Astrocyte (in vitro differentiated cells and primary cell): ENCODE results near the gene PIK3CD. TPM values are rescaled to one million over a fixed set of nuclear protein-coding genes. Genes with fewer than 3 reads are reported as not detected.

Source experiments
- DNase-seq: peaks from one replicate; pipeline ENCODE4 v3.0.0-alpha.2; 2010; ENCODE audit warnings: low read depth
- FAIRE-seq: peaks from 2 replicates; lab custom pipeline; 2011; peaks lifted over from hg19 to GRCh38; lab: Jason Lieb, UNC
- H2AFZ ChIP-seq: 2 replicates; pipeline ENCODE4 v1.6.0; 2012; ENCODE audit warnings: low read depth, low read length, inconsistent platforms
- H3K27ac ChIP-seq: 2 replicates; pipeline ENCODE4 v1.5.1; 2011; ENCODE audit warnings: low read depth, low read length, inconsistent platforms
- H3K27me3 ChIP-seq: 2 replicates; pipeline ENCODE4 v1.6.0; 2011; ENCODE audit warnings: low read length, inconsistent platforms; ENCODE audit not compliant: insufficient read depth
- H3K36me3 ChIP-seq: 2 replicates; pipeline ENCODE4 v1.5.1; 2011; ENCODE audit warnings: low read length, inconsistent platforms; ENCODE audit not compliant: insufficient read depth
- H3K4me1 ChIP-seq: 2 replicates; pipeline ENCODE4 v1.5.1; 2011; ENCODE audit warnings: low read length, inconsistent platforms; ENCODE audit not compliant: insufficient read depth
- H3K4me2 ChIP-seq: 2 replicates; pipeline ENCODE4 v1.6.0; 2012; ENCODE audit warnings: low read length, inconsistent platforms
- H3K4me3 ChIP-seq: 2 replicates; pipeline ENCODE4 v1.5.1; 2011; ENCODE audit warnings: low read depth, mild to moderate bottlenecking, low read length, inconsistent platforms; ENCODE audit not compliant: insufficient read depth
- H3K79me2 ChIP-seq: 2 replicates; pipeline ENCODE4 v1.6.0; 2012; ENCODE audit warnings: mild to moderate bottlenecking, low read length, inconsistent platforms; ENCODE audit not compliant: insufficient read depth
- H3K9ac ChIP-seq: 2 replicates; pipeline ENCODE4 v1.6.0; 2012; ENCODE audit warnings: mild to moderate bottlenecking, low read length, inconsistent platforms
- H3K9me3 ChIP-seq: 2 replicates; pipeline ENCODE4 v1.5.1; 2012; ENCODE audit warnings: low read depth, mild to moderate bottlenecking, low read length, inconsistent platforms; ENCODE audit not compliant: insufficient read depth
- H4K20me1 ChIP-seq: 2 replicates; pipeline ENCODE4 v1.6.0; 2012; ENCODE audit warnings: low read length, inconsistent platforms; ENCODE audit not compliant: insufficient read depth
- H3K27ac Mint-ChIP-seq: one replicate; pipeline ENCODE4 v1.8.0; 2021; ENCODE audit warnings: mild to moderate bottlenecking, mixed read lengths; ENCODE audit not compliant: unreplicated experiment
- H3K27me3 Mint-ChIP-seq: one replicate; pipeline ENCODE4 v1.8.0; 2021; ENCODE audit warnings: low read depth, mixed read lengths; ENCODE audit not compliant: unreplicated experiment
- H3K36me3 Mint-ChIP-seq: one replicate; pipeline ENCODE4 v1.8.0; 2021; ENCODE audit warnings: low read depth, mixed read lengths; ENCODE audit not compliant: unreplicated experiment
- H3K4me1 Mint-ChIP-seq: one replicate; pipeline ENCODE4 v1.8.0; 2021; ENCODE audit warnings: low read depth, mixed read lengths; ENCODE audit not compliant: unreplicated experiment
- H3K4me3 Mint-ChIP-seq: one replicate; pipeline ENCODE4 v1.8.0; 2021; ENCODE audit warnings: mild to moderate bottlenecking, moderate library complexity, mixed read lengths; ENCODE audit not compliant: unreplicated experiment
- H3K9me3 Mint-ChIP-seq: one replicate; pipeline ENCODE4 v1.8.0; 2021; ENCODE audit warnings: mild to moderate bottlenecking, mixed read lengths; ENCODE audit not compliant: unreplicated experiment
- EZH2 ChIP-seq: IDR thresholded peaks from 2 replicates; pipeline ENCODE4 v1.6.1; 2012; ENCODE audit warnings: mild to moderate bottlenecking, low read length, inconsistent platforms; ENCODE audit not compliant: insufficient read depth
- total RNA-seq: library from RNA; stranded (reverse); gene quantifications from 2 replicates; pipeline ENCODE4 v1.2.1, GENCODE V29; 2021
- TF ChIP-seq, protein P1 (sequence below): IDR thresholded peaks from 2 replicates; pipeline ENCODE4 v1.5.1; 2011; ENCODE audit warnings: low read depth, mild to moderate bottlenecking, inconsistent platforms, low read length, moderate library complexity; ENCODE audit not compliant: insufficient read depth

PIK3CD gene
- total RNA-seq, 1 donor from 2014 or later = 29.5 TPM

DNA sequence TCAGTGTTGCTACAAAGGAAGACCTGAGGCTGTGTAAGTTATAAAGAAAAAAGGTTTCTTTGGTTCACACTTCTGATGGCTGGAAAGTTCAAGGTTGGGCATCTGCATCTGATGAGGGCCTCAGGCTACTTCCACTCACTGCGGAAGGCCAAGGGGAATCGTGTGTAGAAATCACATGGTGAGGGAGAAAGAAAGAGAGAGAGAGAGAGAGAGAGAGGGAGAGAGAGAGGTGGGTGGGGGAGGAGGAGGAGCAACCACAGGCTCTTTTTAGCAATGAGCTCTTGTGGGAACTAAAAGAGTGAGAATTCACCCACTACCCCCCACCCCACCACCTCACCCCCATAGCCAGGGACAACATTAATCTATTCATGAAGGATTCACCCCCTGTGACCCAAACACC lies 112.4 kb downstream of the PIK3CD start:
- no peaks in the 10 kb centered on the region for H3K27me3 ChIP-seq
- no peak overlapping the region for H2AFZ ChIP-seq
- no peaks in the 10 kb centered on the region for H3K9me3 ChIP-seq
- no peak overlapping the region for H3K27ac ChIP-seq
- H3K4me2 ChIP-seq = no peak overlapping the region
- peaks cover under 1% of the 10 kb centered on the region for H4K20me1 ChIP-seq
- TF ChIP-seq, protein P1, sequence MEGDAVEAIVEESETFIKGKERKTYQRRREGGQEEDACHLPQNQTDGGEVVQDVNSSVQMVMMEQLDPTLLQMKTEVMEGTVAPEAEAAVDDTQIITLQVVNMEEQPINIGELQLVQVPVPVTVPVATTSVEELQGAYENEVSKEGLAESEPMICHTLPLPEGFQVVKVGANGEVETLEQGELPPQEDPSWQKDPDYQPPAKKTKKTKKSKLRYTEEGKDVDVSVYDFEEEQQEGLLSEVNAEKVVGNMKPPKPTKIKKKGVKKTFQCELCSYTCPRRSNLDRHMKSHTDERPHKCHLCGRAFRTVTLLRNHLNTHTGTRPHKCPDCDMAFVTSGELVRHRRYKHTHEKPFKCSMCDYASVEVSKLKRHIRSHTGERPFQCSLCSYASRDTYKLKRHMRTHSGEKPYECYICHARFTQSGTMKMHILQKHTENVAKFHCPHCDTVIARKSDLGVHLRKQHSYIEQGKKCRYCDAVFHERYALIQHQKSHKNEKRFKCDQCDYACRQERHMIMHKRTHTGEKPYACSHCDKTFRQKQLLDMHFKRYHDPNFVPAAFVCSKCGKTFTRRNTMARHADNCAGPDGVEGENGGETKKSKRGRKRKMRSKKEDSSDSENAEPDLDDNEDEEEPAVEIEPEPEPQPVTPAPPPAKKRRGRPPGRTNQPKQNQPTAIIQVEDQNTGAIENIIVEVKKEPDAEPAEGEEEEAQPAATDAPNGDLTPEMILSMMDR = no peak
- TF ChIP-seq EZH2 = no peak
- Mint-ChIP-seq H3K27me3 (no peaks in the 10 kb centered on the region), H3K27ac (no peak overlapping the region), H3K9me3 (no peaks in the 10 kb centered on the region), H3K4me1 (peaks cover 17% of the 10 kb centered on the region), H3K4me3 (no peak overlapping the region), H3K36me3 (peaks cover 18% of the 10 kb centered on the region)
- H3K79me2 ChIP-seq = peaks cover 37% of the 10 kb centered on the region
- FAIRE-seq (no peak), DNase-seq (no peak)
- peaks cover 14% of the 10 kb centered on the region for H3K4me1 ChIP-seq
- no peaks in the 10 kb centered on the region for H3K36me3 ChIP-seq
- H3K9ac ChIP-seq = no peak overlapping the region
- no peak overlapping the region for H3K4me3 ChIP-seq

DNA sequence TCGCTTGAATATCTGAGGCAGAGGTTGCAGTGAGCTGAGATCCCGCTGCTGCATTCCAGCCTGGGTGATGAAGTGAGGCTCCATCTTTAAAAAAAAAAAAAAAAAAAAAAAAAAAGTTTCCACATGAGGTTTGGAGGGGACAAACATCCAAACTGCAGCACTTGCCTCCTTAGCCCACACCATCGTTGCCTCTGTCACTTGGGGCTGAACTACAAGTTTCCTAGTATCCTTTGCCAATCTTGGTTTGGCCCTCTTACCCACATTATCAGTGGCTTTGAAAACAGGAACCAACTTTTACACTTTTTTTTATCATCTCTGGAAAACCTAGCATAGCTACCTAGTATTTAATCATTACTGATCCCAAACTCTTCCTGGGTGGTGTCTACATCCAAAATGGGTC lies 113.0 kb downstream of the PIK3CD start:
- no peak overlapping the region for H3K4me2 ChIP-seq
- H3K27me3 Mint-ChIP-seq = no peaks in the 10 kb centered on the region
- H3K27ac Mint-ChIP-seq = no peak overlapping the region
- peaks cover 17% of the 10 kb centered on the region for H3K4me1 Mint-ChIP-seq
- no peaks in the 10 kb centered on the region for H3K9me3 Mint-ChIP-seq
- H3K27me3 ChIP-seq = no peaks in the 10 kb centered on the region
- H3K4me1 ChIP-seq = peaks cover 14% of the 10 kb centered on the region
- no peak overlapping the region for H2AFZ ChIP-seq
- H3K4me3 ChIP-seq = no peak overlapping the region
- no peaks in the 10 kb centered on the region for H3K36me3 ChIP-seq
- H3K79me2 ChIP-seq = peaks cover 36% of the 10 kb centered on the region
- FAIRE-seq = no peak
- TF ChIP-seq, protein P1 = no peak
- no peak for TF ChIP-seq EZH2
- peaks cover 18% of the 10 kb centered on the region for H3K36me3 Mint-ChIP-seq
- DNase-seq = no peak
- no peak overlapping the region for H3K27ac ChIP-seq
- no peak overlapping the region for H3K4me3 Mint-ChIP-seq
- no peaks in the 10 kb centered on the region for H3K9me3 ChIP-seq
- H3K9ac ChIP-seq = no peak overlapping the region
- H4K20me1 ChIP-seq = peaks cover 6% of the 10 kb centered on the region

DNA sequence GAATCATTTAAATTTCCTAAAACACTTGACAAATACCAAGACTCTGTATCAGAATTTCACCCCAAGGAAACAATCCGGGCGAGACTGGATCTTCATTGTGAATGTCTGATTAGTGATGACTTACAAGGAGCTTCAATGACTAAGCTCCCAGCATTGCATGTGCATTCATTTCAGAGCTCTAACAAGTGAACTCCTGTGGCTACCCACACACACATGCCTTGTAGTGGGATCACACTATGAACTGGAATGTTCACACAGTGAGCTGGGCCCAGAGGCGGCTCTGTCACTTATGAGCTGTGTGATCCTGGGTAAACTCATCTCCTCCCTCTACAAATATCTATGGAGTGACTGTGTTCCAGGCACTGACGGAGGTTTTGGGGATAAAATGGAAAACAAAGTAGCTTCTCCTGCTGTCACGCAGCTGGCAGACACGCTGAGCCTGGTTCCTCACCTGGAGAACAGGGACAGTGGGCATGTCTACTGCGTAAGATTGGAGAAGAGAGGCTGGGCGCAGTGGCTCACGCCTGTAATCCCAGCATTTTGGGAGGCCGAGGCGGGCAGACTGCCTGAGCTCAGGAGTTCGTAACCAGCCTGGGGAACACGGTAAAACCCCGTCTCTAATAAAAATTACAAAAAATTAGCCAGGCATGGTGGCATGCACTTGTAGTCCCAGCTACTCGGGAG lies 115.4 kb downstream of the PIK3CD start:
- Mint-ChIP-seq H3K4me3 (peak overlapping the region; percentile 40), H3K27me3 (no peaks in the 10 kb centered on the region), H3K4me1 (peaks cover 16% of the 10 kb centered on the region), H3K36me3 (peaks cover 11% of the 10 kb centered on the region), H3K9me3 (no peaks in the 10 kb centered on the region), H3K27ac (peak overlapping the region; percentile 96)
- Histone ChIP-seq H3K4me1 (peaks cover 14% of the 10 kb centered on the region), H3K79me2 (peaks cover 20% of the 10 kb centered on the region), H2AFZ (no peak overlapping the region), H3K27me3 (no peaks in the 10 kb centered on the region), H3K9me3 (no peaks in the 10 kb centered on the region), H3K4me2 (no peak overlapping the region), H3K4me3 (no peak overlapping the region), H3K9ac (peak overlapping the region; percentile 55), H4K20me1 (peaks cover 6% of the 10 kb centered on the region), H3K27ac (peak overlapping the region; percentile 97), H3K36me3 (no peaks in the 10 kb centered on the region)
- DNase-seq (peak; percentile 100), FAIRE-seq (peak; percentile 100)
- no peak for TF ChIP-seq EZH2
